Thymus (tissue), 14 donors: ENCODE results near the gene EME1. TPM values are rescaled to one million over a fixed set of nuclear protein-coding genes. Genes with fewer than 3 reads are reported as not detected.

ENCODE experiments used
- DNase-seq, 9 donors: peaks; one replicate each; pipeline ENCODE4 v3.0.0-alpha.2; 2013; ENCODE audit warnings: low spot score in 9 of 9, low read depth in 6 of 9, missing footprints in 1 of 9
- H3K27ac ChIP-seq, 2 donors: one replicate each; pipeline ENCODE4 v1.5.1; 2013; ENCODE audit warnings: control low read depth in 1 of 2, low read depth in 1 of 2, low read length in 1 of 2, mild to moderate bottlenecking in 1 of 2, moderate library complexity in 1 of 2
- H3K27me3 ChIP-seq, 2 donors: one replicate each; pipeline ENCODE4 v1.5.1; 2013; ENCODE audit warnings: low read length in 1 of 2; ENCODE audit not compliant: control insufficient read depth in 2 of 2, insufficient read depth in 1 of 2
- H3K36me3 ChIP-seq, 2 donors: one replicate each; pipeline ENCODE4 v1.5.1; 2013; ENCODE audit warnings: low read length in 1 of 2, mild to moderate bottlenecking in 1 of 2, moderate library complexity in 1 of 2; ENCODE audit not compliant: control insufficient read depth in 2 of 2, insufficient read depth in 2 of 2
- H3K4me1 ChIP-seq, 2 donors: one replicate each; pipeline ENCODE4 v1.5.1; 2013; ENCODE audit warnings: low read length in 2 of 2; ENCODE audit not compliant: control insufficient read depth in 2 of 2, insufficient read depth in 2 of 2
- H3K4me3 ChIP-seq, 2 donors: one replicate each; pipeline ENCODE4 v1.5.1; 2013; ENCODE audit warnings: low read length in 2 of 2, control low read depth in 1 of 2, mild to moderate bottlenecking in 1 of 2
- H3K9me3 ChIP-seq, 2 donors: one replicate each; pipeline ENCODE4 v1.5.1; 2013; ENCODE audit warnings: low read length in 1 of 2, mild to moderate bottlenecking in 1 of 2; ENCODE audit not compliant: control insufficient read depth in 2 of 2, insufficient read depth in 1 of 2
- WGBS: extraction: QIAGEN DNeasy Blood & Tissue Kit; methylation state at CpG from one replicate; pipeline ENCODE4 v1.1.7; 2013; 5-methylcytosine and 5-hydroxymethylcytosine counted together
- long read RNA-seq, 10 donors: transcript quantifications; one replicate each; lab custom pipeline, GENCODE V29; 2026
- polyA plus RNA-seq: library from polyadenylated mRNA; stranded (reverse); fragments of 200-250 nt; gene quantifications from one replicate; pipeline ENCODE4 v1.2.3, GENCODE V29; 2013
- total RNA-seq: library from RNA; stranded (reverse); fragments of 120-200 nt; gene quantifications from one replicate; pipeline ENCODE4 v1.2.4, GENCODE V29; 2013
- donor health status: healthy.

EME1 gene, protein sequence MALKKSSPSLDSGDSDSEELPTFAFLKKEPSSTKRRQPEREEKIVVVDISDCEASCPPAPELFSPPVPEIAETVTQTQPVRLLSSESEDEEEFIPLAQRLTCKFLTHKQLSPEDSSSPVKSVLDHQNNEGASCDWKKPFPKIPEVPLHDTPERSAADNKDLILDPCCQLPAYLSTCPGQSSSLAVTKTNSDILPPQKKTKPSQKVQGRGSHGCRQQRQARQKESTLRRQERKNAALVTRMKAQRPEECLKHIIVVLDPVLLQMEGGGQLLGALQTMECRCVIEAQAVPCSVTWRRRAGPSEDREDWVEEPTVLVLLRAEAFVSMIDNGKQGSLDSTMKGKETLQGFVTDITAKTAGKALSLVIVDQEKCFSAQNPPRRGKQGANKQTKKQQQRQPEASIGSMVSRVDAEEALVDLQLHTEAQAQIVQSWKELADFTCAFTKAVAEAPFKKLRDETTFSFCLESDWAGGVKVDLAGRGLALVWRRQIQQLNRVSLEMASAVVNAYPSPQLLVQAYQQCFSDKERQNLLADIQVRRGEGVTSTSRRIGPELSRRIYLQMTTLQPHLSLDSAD
- total RNA-seq (7.7 TPM), polyA plus RNA-seq (1.4 TPM)
- long read RNA-seq, donor 1 = 0 reads
- long read RNA-seq, donor 2 = 0 reads
- long read RNA-seq, donor 3, partial matches to known transcripts = 0 of 2 reads
- long read RNA-seq, donor 3, other reads (novel, unspliced or antisense) = 0 of 2 reads
- long read RNA-seq, donor 4 = 0 reads
- long read RNA-seq, donor 5, partial matches to known transcripts = 5 of 6 reads
- long read RNA-seq, donor 5, other reads (novel, unspliced or antisense) = 0 of 6 reads
- long read RNA-seq, donor 6, partial matches to known transcripts = 0 of 1 reads
- long read RNA-seq, donor 6, other reads (novel, unspliced or antisense) = 0 of 1 reads
- long read RNA-seq, donor 7, partial matches to known transcripts = 0 of 2 reads
- long read RNA-seq, donor 7, other reads (novel, unspliced or antisense) = 0 of 2 reads
- long read RNA-seq, donor 8 = 0 reads
- long read RNA-seq, donor 9, partial matches to known transcripts = 0 of 2 reads
- long read RNA-seq, donor 9, other reads (novel, unspliced or antisense) = 0 of 2 reads
- long read RNA-seq, donor 10 = 0 reads

DNA sequence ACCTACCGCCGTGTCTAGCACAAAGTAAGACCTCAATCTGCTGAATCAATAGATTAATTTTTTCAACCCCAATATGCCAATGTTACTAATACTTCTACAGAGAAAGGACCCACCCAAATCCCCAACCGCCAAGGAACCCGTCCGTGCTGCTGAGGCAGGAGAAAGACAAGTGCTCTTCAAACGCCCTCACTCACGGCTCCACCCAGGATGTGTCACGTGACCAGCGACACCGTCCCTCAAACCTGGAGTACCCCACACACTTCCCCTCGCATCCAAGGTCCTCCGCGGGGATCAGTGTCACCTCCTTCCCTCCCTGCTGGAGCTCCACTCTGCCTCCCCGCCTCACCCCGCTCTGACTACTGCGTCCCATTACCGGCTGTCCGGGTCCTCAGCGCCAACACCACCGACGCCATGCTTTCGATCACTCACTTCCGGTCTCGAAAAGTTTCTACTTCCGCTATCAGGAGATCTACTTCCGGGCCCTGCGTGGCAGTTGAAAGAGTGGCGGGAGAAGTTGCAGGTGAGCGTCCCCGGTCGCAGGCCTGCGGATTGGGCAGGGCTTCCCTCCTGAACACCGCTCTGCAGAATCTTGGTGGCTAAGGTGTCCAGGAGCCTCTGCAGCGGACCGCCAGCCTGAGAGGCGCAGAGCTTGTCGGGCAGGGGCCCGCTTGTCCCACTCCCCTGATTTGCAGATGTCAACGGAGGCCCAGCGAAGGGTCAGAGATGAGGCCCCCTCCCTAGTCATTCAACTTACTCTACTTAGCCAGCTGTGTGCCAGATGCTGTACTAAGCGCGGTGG, at the start of gene EME1, which contains the start of gene MRPL27:
EME1 (plus strand) TSS at position 472 of the 799 bp plus-strand sequence. CDS start 1,980 bp downstream, outside the sequence.
MRPL27 (minus strand) TSS at position 427 of the 799 bp plus-strand sequence; CDS start at position 413, 14 bp downstream.
- peak; percentile 85 to 97 (median 92) for DNase-seq
- Histone ChIP-seq H3K4me1 (peaks cover 15 to 17% of the 10 kb centered on the region in 2 donors), H3K36me3 (peaks cover 18 to 33% of the 10 kb centered on the region in 2 donors), H3K9me3 (no peaks in the 10 kb centered on the region), H3K27ac (peak within 1 kb of the TSS; percentile 89 to 99), H3K27me3 (no peaks in the 10 kb centered on the region), H3K4me3 (peak within 1 kb of the TSS; percentile 81 to 95)
- 3% methylated on average over 42 of the region's 42 CpGs for WGBS

DNA sequence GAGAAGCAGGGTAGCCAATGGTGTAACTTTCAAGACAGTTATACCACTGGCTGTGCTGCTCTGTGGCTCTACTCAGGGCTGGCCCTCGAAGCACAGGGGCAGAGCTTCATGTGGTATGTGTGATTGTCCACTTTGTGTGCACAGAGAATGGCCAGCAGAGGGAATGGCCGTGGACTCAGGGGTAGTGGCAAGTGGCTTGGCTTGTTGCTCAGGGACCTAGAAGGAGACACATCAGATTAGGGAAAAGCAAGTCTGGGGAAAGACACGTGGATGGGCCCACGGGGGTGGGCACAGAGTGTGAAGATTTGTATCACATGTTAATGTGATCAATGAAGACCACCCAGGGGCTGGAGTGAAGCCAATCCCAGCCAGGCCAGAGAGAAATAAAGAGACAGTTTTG, 47.1 kb upstream of the EME1 start:
- Histone ChIP-seq H3K4me1 (peaks cover 0 to 4% of the 10 kb centered on the region in 2 donors), H3K9me3 (no peaks in the 10 kb centered on the region), H3K4me3 (no peak overlapping the region), H3K27me3 (no peaks in the 10 kb centered on the region), H3K27ac (no peak overlapping the region), H3K36me3 (no peaks in the 10 kb centered on the region)
- 87% methylated on average over 4 of the region's 4 CpGs for whole genome bisulfite sequencing
- DNase-seq = no peak

DNA sequence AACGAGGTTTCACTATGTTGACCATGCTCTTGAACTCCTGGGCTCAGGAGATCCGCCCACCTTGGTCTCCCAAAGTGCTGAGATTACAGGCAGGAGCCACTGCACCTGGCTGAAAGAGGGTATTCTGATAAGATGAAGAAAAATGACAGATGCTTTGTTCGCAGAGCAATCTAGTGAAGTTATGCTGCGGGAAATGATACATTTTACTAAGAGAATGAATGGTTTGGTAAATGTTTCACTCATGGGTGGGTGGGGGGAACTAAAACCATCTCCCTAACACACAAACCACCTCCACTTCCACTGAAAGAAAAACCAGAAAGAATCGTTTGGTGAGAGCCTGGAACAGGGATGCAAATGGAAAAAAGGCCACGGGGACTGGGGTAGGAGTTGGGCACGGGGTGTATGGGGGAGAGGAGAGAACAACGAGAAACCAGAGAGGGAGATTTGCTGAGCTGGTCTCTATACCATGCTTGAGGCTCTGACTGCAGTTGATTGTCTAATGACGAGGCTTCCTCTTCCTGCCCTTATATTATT, 46.1 kb upstream of the EME1 start:
- H3K4me1 ChIP-seq = peaks cover 0 to 4% of the 10 kb centered on the region in 2 donors
- no peak for DNase-seq
- no peak overlapping the region for H3K27ac ChIP-seq
- 87% methylated on average over 9 of the region's 9 CpGs for WGBS
- no peaks in the 10 kb centered on the region for H3K27me3 ChIP-seq
- no peaks in the 10 kb centered on the region for H3K36me3 ChIP-seq
- no peak overlapping the region for H3K4me3 ChIP-seq
- no peaks in the 10 kb centered on the region for H3K9me3 ChIP-seq

DNA sequence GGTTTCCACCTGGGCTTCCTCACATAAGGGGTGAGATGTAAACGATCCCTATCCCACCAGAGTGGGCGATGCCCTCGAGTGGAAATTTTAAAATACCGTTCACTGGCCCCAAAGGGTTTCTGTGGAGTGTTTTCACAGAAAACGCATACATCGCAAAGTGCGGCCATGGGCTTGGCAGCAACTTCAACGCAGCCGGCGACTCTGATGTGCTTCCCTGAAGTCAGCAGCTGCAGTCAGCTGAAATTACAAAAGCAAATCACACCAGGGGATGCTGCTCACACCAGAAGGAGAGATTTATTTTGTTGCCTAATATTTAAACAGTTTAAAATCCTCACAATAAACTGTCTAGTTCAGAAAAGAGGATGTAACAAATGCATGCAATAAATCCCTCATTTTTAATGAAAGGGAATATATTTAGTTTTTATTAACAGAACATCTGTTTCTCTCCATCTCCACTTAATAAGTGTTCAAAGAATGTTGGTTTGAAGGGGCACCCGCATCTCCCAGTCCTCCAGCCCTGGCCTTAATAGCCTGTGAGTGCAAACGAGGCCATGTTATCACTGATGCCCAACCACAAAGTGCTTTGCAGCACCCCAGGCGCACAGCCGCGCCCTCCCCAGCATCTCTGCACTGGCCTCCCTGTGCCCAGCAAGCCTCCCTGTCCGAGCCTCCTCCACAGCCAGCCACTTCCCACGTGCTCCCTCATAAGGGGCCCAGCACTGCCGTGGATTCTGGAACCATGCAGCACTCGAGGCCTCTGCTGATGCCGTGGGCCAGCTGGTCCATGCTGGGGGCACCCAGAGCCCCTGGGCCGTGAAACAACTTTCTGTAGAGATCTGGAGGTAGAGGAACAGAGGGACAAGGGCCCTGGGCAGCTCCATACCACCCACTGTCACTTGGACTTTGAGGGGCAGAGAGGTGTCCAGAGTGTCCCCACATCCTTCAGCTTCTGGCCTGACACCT, 44.4 kb upstream of the EME1 start:
- Histone ChIP-seq H3K9me3 (no peaks in the 10 kb centered on the region), H3K27me3 (no peaks in the 10 kb centered on the region), H3K36me3 (no peaks in the 10 kb centered on the region), H3K27ac (no peak overlapping the region), H3K4me1 (peaks cover 0 to 7% of the 10 kb centered on the region in 2 donors), H3K4me3 (no peak overlapping the region)
- 92% methylated on average over 21 of the region's 21 CpGs for WGBS
- no peak for DNase-seq

DNA sequence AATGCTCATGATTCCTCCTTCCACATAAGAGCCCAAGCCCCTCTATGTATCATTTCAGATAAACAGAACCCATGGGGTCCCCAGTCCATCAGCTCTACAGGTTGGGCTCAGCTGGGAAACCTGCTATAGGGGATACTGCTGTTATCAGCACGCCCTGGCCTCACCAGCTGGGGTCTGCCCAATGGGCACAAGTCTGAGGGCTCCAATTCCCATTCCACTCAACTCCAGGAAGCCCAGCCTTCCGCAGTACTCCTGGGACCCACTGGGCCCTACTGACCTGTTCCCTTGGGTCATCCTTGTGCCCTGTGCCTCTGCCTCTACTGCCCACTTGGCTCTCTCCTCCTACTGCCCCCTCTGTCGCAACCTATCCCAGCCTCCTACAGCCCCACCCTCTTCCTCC, 43.3 kb upstream of the EME1 start:
- Histone ChIP-seq H3K36me3 (no peaks in the 10 kb centered on the region), H3K27me3 (no peaks in the 10 kb centered on the region), H3K9me3 (no peaks in the 10 kb centered on the region), H3K27ac (no peak overlapping the region), H3K4me1 (peaks cover 0 to 7% of the 10 kb centered on the region in 2 donors), H3K4me3 (no peak overlapping the region)
- no peak for DNase-seq
- WGBS = 98% methylated on average over 3 of the region's 3 CpGs

DNA sequence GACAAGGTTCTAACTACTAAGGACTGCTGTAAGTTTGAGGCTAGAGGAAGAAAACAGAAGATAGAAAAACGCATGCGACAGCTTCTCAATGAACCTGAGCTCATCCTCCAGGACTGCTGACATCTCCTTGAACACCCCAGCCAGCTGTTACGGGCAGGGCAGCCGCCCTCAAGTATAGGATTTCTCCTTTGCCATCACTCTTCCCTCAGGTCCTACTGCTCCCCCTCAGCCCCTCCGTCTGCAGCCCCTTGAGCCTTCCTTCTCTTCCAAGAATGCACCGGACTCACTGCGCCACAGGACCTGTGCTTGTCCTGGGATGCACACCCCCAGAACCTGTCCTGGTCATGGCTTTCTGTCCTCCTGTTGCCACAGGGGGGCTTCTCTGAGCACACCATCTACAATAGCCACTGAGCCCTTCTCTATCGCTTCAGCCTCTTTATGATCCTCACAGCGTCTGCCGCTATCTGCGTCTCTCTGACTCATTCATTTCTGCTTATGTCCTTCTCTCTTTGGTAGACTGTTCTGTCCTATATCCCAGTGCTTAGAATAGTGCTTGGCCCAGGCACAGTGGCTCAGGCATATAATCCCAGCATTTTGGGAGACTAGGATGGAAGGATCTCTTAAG, 42.8 kb upstream of the EME1 start:
- no peak for DNase-seq

DNA sequence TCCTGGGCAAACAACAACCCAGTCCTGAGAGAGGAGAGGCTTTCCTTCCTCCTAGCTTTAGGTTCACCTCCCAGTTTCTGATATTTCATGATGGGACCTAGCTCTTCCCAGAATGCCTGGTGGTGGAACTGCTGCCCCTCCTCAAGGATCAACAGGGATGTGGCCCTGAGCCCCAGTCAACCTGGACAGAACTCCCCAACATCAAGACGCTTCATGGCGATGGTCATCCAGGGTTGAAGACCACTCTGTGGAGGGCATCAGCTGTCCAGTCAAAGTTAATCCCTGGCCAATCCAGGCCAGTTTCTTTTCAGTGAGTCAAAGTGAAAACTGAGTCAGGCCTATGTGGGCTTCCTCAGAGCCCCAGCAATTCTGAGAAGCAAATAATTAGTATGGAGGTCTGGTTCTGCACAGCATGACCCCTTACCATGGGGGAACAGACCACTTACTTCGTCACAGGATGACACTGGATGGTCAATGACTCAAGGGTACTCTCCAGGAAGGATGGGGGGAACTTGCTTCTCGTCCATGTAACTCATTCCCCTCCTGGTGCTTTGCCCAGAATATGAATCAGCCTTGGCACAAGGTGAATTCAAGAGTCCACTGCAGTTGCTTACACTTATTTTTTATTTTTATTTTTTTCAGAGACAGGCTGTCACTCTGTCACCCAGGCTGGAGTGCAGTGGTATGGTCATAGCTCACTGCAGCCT, 41.8 kb upstream of the EME1 start:
- peaks cover 0 to 7% of the 10 kb centered on the region in 2 donors for H3K4me1 ChIP-seq
- H3K27me3 ChIP-seq = no peaks in the 10 kb centered on the region
- H3K36me3 ChIP-seq = no peaks in the 10 kb centered on the region
- H3K9me3 ChIP-seq = no peaks in the 10 kb centered on the region
- no peak overlapping the region for H3K27ac ChIP-seq
- whole genome bisulfite sequencing = 96% methylated on average over 4 of the region's 4 CpGs
- no peak for DNase-seq
- no peak overlapping the region for H3K4me3 ChIP-seq

More for the DNA sequence above, 42.8 kb upstream of the EME1 start:
- no peaks in the 10 kb centered on the region for H3K36me3 ChIP-seq
- peaks cover 0 to 7% of the 10 kb centered on the region in 2 donors for H3K4me1 ChIP-seq
- no peak overlapping the region for H3K27ac ChIP-seq
- no peaks in the 10 kb centered on the region for H3K27me3 ChIP-seq
- no peaks in the 10 kb centered on the region for H3K9me3 ChIP-seq
- no peak overlapping the region for H3K4me3 ChIP-seq
- 95% methylated on average over 11 of the region's 11 CpGs for WGBS
